HG03135 (cell line): ENCODE results near the gene MLH3.
A peak's percentile ranks its signal among the peaks of the same experiment; 100 is the strongest.

ENCODE experiments used
- ATAC-seq: cut with Tn5 transposase; IDR thresholded peaks from one replicate; pipeline ENCODE4 v1.9.1; 2021; ENCODE audit warnings: mild to moderate bottlenecking, moderate library complexity; ENCODE audit not compliant: unreplicated experiment

The MLH3 gene

DNA sequence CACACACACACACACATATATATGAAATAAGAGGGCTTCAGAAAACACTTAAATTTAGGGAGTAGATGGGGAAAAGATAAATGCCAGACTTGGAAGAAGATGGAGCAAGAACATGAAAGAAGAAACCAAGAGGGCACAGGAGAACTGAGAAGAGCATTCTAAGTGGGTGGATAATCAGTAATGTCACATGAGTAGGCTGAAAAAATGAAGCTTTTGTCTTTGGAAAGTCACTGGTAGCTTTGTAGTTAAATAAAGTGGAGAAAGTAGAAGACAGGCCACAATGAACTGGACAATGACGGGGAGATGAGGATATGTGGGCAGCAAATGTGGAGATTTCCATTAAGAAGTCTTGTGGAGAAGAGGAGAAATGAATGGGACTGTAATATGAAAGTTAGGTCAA, 15.9 kb upstream of the MLH3 start:
- no peak for ATAC-seq

DNA sequence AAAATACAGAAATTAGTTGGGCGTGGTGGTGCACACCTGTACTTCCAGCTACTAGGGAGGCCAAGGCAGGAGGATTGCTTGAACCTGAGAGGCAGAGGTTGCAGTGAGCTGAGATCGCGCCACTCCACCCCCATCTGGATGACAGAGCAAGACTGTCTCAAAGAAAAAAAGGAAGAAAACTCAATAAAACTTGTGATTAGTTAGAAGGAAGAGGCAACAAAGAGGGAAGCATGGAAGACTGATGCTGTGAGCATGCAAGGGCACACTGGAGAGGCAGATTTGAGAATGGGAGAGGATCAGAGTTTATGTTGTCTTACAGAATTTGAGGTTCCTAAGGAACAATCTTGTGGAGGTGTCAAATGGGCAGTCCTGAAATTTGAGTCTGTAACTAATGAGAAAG, 15.4 kb upstream of the MLH3 start:
- ATAC-seq = no peak

DNA sequence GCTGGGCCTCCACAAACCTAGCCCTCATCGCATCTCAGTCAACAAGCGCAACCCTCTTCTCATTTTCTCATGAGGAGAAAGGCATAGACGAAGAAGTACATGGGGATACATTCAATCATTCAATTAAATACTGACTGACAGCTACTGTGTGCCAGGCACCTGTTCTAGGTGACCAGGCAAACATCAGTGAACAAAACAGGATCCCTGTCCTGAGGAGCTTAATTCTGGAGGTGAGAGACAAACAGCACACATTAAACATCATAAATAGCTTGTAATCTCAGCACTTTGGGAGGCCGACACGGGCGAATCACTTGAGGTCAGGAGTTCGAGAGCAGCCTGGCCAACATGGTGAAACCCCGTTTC, 12.9 kb upstream of the MLH3 start:
- no peak for ATAC-seq

DNA sequence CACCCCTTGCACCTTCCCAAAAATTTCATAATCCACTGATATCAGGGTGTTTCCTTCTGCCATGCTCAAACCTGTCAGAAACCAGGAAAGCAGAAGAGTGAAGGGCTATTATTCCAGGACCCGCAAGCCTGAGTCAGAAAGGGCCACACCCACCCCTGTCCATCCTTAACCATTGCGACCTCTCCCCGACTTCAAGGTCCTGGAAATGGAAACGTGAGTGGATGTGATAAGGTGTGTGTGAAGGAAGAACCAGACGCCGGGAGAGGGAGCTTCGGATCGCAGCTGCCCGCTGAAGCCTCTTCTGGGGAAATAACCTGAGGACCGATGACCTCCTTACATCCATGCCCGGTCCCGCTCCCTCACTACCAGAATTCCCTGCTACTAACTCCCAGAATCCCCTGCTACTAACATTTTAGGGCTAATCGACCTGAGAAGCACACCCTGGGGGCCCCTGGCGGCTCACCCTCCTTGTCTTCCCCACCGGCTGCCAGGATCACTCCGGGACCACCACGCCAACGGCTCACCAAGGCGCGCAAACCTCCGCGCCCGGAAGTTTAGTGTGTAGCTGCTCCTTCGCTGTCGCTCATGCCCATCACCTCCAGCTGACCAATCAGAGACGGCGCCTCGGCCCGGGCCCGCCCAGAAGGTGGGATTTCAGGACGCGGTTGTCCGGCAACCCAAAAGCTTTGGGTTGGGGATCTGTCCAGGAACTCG, 12.4 kb upstream of the MLH3 start, which contains the start of gene ACYP1:
Gene ACYP1, minus strand, starts transcription at position 534 of the 714 bp plus-strand sequence. Its CDS starts 471 bp downstream, at position 63.
- peak; percentile 97 for ATAC-seq

DNA sequence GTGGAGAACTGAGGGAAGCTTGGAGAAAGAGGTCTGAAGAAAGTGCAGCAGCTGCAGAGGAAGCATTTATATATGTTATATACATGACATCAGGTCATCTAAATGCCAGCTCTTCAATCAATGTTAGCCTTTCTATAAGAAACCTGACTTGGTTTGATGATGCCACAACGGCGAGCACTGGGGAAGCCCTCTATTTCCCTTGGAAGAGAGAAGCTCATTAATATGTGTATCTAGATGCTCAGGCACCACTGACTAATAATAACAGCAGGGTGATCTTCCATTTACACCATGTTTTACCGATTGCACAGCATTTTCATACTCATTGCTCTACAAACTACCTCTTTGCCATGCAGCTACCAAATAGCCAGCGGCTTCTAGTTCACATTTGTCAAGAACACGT, 11.7 kb upstream of the MLH3 start:
- ATAC-seq = no peak

DNA sequence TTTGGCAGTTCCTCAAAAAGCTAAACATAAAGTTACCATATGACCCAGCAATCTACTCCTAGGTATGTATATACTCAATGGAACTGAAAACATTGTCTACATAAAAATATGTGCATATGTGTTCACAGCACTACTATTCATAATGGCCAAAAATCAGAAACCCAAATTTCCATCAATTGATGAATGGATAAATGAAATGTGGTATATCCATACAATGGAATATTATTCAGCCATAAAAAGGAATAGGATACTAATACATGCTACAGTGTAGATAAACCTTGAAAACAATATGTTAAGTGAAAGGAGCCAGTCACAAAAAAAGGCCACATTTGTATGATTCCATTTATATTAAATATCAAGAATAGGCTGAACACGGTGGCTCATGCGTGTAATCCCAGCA, 9.2 kb upstream of the MLH3 start:
- ATAC-seq = no peak

DNA sequence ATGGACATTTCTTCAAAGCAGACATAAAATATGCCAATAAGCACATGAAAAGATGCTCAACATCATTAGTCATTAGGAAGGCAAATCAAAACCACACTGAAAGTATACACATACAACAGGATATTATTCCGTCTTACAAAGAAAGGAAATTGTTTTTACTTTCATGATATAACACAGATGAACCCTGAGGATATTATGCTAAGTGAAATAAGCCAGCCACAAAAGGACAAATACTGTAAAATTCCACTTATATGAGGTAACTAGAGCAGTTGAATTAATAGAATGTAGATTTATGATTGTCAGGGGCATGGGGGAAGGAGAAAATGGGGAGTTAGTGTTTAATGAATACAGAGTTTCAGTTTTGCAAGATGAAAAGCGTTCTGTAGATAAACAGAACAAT, 8.4 kb upstream of the MLH3 start:
- no peak for ATAC-seq

DNA sequence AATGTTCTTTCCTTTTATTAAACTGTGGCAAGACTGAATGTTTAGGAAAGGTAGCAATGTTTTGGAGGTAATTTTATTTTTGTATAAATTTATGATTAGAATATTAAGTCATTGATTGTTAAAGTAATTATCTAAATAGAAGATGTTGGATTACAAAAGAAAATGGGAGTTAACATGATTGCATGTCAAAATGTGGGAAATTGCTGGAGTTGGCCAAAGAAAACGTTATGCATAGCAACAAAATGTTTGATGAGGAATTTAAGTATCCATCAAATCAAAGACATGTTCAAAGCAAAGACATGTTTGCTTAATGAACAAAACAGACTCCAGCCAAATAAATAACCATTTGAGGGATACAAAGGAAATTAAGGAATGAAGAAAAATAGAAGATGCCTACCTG, 3.2 kb upstream of the MLH3 start:
- no peak for ATAC-seq

DNA sequence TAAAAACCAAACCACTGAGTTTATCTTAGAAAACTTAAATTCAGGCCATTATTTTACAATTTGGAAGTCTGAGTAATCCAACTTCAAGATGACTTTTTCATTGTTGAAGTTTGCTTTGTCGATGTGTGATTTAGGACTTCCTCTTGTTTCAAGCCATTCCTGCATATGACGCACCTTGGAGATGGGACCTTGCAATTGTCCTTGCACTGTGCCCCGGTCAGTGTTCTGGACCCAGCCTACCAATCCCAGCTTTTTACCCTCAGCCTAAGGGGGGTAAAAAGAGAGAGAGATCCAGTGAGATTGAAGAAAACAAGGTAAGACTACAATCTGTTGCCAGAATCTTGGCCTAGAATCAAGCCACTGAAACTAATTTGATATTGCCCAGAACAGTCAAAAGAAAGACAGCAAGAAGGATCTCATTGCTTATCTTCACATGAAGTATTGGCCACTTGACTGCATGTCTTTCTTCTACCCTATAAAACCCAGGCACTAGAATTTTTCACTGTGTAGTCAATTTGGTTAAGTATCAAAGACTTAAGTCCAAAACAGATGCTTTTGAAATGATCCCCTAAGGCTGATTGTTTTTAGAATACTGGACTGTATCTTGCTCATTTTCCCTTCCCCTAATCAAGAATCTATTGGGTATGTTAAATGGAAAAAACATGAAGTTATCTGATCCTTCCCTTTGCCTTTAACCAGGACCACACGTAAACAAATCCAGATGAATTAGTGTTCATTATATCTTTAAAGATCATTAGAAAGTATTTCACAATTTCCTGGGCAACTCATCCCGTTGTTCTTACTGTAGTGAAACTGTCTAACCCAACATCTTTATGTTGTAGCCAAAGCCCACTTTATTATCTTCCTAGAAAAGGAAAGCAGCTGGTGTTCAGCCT, 2.4 kb upstream of the MLH3 start:
- no peak for ATAC-seq

DNA sequence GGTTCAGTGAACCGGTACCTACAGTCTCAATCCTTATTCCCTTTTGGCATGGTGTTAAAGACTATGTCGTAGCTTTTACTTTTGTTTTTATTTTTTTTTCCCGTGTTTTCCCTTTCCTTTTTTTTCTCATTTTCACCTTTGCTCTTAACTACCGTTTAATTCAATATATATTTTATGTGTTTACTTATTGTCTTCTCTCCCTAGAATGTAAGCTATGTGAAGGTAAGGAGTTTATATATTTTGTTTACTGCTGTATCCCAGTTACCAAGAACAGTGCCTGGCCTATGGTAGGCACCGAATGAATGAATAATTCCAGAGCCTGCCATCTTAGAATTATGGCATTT, 261 bp upstream of the MLH3 start:
- ATAC-seq = no peak

DNA sequence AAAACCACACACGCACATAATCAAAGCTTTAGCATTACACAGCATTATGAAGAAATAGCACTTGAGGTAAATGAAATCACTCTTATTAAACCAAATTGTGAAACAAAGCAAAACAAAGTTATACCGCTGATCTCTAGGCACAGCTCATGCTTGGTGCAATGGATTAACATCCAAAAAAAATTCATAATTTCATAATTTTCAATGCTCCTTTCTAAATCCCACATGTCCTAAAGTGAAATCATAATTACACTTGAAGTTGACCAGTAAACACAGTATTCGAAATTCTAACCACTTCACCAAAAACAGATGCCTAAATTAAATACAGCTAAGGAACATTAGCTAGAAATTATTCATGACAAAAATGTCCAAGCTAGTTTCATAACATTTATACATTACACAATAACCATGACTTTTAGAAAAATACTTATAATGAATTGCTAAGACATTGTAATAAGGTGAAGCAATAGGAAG, 1.5 kb downstream of the MLH3 start:
- ATAC-seq = no peak

DNA sequence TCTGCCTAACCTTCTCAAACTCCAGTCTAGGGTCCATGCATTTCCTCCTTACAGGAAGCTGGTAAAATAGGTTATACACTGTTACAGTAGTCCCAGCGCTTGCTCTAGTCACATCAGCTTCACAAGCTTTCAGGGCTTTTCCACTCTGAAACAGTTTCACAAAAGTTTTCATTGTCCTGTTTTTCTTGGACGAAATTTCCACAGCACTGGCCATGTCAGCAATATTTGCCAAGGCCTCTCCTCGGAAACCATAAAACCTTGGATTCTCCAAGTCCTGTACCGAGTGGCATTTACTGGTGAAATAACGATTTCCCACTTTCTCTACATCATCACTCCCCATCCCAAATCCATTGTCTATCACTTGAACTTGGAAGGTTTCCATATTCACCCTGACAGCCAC, 2.1 kb downstream of the MLH3 start:
- no peak for ATAC-seq

DNA sequence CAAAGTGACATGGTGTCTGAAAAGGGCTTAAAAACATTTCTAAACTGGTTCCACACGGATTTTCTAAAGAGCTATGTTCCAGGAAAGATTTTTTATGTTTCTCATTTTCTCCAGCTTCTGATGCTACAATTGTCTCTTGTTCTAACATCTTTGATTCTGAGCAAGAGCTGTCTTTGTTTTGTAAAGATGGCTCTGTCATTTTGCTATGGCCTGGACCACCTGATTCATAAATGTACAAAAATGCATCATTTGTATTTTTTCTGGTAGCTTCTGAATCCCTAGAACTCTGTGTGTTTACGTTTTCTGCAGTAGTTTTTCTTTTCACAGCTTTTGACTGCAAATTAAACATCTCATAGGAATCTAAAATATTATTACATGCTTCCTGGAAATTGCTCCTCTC, 3.2 kb downstream of the MLH3 start:
- no peak for ATAC-seq

DNA sequence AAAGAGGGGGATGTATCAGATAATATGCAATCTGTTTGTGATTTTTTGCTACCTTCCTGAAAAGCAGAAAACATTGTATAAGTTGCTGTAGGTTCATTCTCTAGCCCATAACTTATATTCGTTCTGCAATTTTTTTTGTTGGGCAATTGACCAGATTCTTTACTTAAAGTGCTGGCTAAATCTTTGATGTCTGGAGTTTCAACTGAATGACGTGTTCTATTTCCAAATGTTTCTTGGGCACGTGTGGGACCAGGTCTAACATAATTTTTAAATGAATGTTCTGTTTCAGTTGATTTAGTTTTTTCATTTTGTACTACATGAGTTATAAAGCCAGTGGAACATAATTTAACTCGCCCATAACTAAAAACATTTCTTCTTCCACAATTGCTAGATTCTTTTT, 3.8 kb downstream of the MLH3 start:
- ATAC-seq = no peak

DNA sequence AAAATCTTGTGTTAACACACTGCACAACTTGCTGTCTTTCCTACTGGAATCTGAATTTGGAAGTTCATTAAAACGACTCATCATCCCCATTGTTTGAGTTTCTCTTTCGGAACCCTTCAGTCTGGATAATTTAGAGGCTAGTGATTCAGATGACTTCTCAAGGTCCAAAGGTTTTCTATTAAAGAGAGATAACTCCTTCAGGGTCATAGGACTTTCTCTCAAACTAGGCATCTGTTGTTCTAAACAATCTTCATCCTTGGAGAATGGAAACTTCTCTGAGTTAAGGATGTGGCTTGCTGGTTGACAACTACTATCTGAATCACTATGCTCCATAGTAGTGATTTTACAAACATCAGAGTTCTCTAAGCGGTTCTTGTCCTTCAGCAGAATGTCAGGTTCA, 4.4 kb downstream of the MLH3 start:
- ATAC-seq = no peak

DNA sequence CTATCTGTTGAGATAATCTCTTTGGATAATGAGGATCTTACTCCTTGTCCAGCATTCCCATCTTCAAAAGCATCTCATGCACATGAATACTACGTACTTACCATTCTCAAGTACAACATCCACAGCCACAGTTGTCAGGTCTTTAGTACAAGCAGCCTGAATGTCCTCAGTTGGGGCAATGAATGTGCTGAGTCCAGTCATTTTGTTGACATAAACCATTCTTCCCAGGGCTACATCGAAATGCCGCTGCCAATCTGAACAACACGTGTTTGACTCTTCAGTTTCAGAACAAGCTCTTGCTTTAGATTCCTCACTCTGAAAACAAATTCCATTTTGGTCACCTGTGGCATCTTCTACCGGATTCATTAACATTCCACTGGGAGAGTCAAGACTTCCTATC, 5.0 kb downstream of the MLH3 start:
- no peak for ATAC-seq

DNA sequence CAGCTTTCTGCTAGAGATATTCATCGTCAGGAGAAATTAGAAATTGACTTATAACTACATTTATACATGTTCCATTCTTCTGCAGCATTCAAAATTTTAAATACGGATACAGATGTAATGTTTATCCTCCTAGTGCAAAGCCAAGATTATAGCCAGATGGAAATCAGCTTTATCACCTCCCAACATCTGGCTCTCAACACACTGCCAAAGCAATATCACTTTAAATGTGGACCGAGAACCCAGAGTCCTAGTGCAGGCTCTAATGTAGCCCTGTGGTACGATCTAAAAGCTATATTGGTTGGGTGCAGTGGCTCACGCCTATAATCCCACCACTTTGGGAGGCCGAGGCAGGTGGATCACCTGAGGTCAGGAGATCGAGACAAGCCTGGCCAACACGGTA, 6.5 kb downstream of the MLH3 start:
- ATAC-seq = no peak

DNA sequence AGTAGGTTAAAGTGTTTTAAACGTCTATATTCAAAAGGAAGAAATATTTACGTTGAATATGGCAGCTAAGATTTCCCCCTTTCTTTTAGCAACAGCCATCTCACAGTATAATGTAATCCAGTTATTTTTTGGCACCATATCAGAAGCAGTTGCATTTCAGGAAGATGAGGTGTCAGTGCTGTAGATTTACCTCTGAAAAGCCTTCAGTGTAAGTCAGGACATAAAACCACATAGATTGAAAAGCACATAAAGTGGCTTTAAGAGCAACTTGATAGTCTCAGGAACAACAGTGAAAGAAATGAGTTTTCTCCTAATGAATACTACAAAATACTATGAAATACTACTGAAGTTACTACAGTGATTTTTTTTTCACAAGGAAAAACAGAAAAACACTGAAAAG, 6.9 kb downstream of the MLH3 start:
- ATAC-seq = no peak

DNA sequence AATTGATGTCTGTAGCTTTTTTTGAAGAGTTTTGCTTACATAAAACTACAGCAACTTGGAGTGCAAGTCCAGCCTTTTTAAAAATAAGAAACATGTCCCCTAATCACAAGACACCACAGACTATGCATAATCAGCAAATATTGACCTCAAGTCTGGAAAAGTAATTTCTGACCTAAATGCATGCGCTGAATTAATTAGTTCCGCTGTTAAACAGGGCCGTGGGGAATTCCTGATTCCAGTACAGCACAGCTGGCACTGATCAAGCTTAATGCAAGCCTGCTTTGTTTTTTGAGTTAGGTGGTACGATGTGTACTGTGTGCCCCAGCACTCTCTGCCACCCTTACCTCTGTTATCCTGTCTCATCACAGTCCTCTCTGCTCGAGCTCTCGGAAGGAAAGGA, 9.2 kb downstream of the MLH3 start:
- ATAC-seq = no peak

DNA sequence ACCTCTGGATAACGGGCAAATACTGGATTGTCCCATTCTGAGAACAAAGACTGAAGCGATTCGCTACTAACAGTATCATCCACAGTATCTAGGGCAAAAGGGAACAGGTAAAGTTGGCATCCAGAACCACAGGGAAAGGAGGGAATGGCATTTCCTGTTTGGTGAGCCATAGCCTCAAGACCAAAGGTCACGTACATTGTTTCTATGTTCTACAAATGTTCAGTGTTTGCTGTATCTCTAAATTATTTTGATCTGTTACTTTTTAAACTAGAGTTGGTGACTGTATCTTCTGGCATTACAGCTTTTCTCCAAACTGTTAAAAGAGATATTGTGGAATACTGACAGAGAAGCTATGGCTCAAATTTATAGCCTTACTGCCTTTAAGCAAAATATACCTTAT, 9.7 kb downstream of the MLH3 start:
- ATAC-seq = no peak

DNA sequence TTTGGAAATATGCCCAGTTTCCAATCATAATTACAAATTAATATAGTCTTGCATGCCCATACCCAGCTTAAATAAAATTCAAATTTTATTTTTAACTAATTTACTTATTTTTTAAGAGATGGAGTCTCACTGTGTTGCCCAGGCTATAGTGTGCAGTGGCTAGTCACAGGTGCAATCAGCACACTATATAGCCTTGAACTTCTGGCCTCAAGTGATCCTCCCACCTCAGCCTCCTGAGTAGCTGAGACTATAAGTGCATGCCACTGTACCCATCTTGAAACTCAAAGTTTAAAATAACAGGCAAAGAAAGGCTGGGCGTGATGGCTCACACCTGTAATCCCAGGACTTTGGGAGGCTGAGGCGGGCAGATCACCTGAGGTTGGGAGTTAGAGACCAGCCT, 10.3 kb downstream of the MLH3 start:
- no peak for ATAC-seq

DNA sequence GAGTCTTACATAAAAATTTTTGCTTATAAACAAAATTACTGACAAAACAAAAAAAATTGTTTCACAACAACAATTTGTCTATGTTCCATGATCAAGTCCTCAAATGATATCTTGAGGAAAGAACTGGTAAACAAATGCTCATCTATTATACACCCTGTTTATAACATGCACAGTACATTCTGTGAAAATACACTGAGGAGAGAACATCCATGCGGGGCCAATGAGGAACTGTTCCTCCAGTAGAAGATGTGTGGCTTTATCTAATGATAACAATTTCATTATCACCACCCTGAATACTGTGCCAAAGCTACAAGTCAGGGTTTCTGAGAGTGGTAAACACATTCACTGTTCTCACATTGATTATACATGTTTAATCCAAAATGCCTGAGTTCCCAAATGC, 10.8 kb downstream of the MLH3 start:
- no peak for ATAC-seq
